Fibroblast of skin of scalp (primary cell): Measurements from ENCODE around the gene SLC13A2.
"Not testable (repeated sequence)": the region's sequence is repeated elsewhere in the genome, so short reads cannot be mapped to it uniquely, and the experiment has no call there.

ENCODE experiments used
- DNase-seq: peaks from one replicate; pipeline ENCODE4 v3.0.0-alpha.2; 2013

Gene SLC13A2

GRCh38 chr17:28519236-28519635 lies 45.8 kb downstream of the SLC13A2 start:
- DNase-seq, result no peak

GRCh38 chr17:28520687-28521086 lies 47.2 kb downstream of the SLC13A2 start:
- no peak for DNase-seq

GRCh38 chr17:28521311-28522085 lies 48.1 kb downstream of the SLC13A2 start:
- no peak for DNase-seq

GRCh38 chr17:28522281-28522680 lies 48.8 kb downstream of the SLC13A2 start:
- DNase-seq, result not testable (repeated sequence)

GRCh38 chr17:28523186-28523585 lies 49.7 kb downstream of the SLC13A2 start:
- no peak for DNase-seq

GRCh38 chr17:28523876-28524275 lies 50.4 kb downstream of the SLC13A2 start:
- DNase-seq, result no peak

- peak; percentile 74 for DNase-seq
Measured at GRCh38 chr17:28524476-28525424, 51.3 kb downstream of the SLC13A2 start.

- no peak for DNase-seq
Measured at GRCh38 chr17:28526381-28526780, 52.9 kb downstream of the SLC13A2 start.

GRCh38 chr17:28527181-28527681 lies 53.8 kb downstream of the SLC13A2 start:
- DNase-seq, result no peak

GRCh38 chr17:28527859-28528258 lies 54.4 kb downstream of the SLC13A2 start:
- DNase-seq, result no peak

- no peak for DNase-seq
Measured at GRCh38 chr17:28528327-28529012, 55.0 kb downstream of the SLC13A2 start.

- DNase-seq, result no peak
Measured at GRCh38 chr17:28529013-28529400, 55.6 kb downstream of the SLC13A2 start.

GRCh38 chr17:28530250-28530649 lies 56.8 kb downstream of the SLC13A2 start:
- DNase-seq, result no peak

GRCh38 chr17:28530926-28531325 lies 57.5 kb downstream of the SLC13A2 start:
- no peak for DNase-seq

- DNase-seq, result no peak
Measured at GRCh38 chr17:28532050-28532960, 58.9 kb downstream of the SLC13A2 start.

- DNase-seq, result no peak
Measured at GRCh38 chr17:28533091-28533807, 59.8 kb downstream of the SLC13A2 start.

GRCh38 chr17:28534740-28535375 lies 61.4 kb downstream of the SLC13A2 start:
- no peak for DNase-seq

- no peak for DNase-seq
Measured at GRCh38 chr17:28536532-28537218, 63.2 kb downstream of the SLC13A2 start.

- DNase-seq, result no peak
Measured at GRCh38 chr17:28537219-28537610, 63.8 kb downstream of the SLC13A2 start.
